NCI-H69 (cell line): ENCODE results near the gene COL1A1.

Experiments used
- DNase-seq: peaks from one replicate; lab custom pipeline; 2025; lab: John Stamatoyannopoulos, UW

COL1A1 gene

GRCh38 chr17:50201276-50201854 lies at the start of gene COL1A1:
Gene COL1A1 (minus strand): TSS chr17:50201631. CDS start chr17:50201513, 118 bp downstream.
- DNase-seq: no peak

GRCh38 chr17:50248255-50248654 lies 46.8 kb upstream of the COL1A1 start:
- no peak for DNase-seq

DNA sequence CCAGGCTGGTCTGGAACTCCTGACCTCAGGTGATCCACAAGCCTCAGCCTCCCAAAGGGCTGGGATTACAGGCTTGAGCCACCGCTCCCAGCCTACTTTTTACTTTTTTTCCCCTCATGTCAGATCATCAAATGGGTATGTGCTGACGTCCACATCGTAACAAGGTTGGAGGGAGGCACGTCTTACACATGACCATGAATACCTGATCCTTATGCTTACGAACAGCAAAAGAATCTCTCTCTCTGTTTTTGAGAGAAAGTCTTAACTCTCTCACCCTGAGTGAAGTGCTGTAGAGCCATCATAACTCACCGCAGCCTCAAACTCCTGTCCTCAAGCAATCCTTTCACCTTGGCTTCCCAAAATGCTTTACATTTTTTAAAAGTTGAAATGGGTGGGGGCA lies 43.3 kb upstream of the COL1A1 start:
- no peak for DNase-seq

DNA sequence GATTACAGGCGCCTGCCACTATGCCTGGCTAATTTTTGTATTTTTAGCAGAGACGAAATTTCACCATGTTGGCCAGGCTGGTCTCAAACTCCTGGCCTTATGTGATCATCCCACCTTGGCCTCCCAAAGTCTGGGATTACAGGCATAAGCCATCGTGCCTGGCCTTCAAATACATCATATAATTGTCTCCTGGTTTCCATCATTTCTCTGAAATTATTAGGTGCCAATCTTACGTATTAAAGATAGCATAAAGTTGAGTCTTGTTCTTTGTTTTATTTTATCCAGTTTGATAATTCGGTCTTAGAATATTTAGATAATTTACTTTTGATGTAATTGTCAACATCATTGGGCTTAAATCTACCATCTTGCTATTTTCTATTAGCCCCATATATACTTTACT lies 40.0 kb upstream of the COL1A1 start:
- no peak for DNase-seq

DNA sequence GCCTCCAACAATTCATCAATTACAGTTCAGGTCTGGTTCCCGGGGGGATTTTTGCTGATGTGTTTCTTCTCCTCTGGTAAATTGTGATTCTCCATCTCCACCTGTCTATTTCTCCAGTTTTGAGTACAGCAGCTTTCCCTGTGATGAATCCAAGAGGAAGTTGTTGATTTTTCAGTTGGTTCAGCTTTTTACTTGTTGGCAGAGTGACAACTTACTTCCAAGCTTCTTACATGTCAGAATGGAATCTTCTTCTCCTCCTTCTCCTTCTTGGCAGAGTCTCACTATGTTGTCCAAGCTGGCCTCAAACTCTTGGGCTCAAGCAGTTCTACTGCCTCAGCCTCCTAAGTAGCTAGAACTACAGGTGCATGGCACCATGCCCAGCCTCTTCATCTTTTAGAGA lies 39.4 kb upstream of the COL1A1 start:
- DNase-seq: no peak

- no peak for DNase-seq
Observed at GRCh38 chr17:50239937-50240336, 38.5 kb upstream of the COL1A1 start.

DNA sequence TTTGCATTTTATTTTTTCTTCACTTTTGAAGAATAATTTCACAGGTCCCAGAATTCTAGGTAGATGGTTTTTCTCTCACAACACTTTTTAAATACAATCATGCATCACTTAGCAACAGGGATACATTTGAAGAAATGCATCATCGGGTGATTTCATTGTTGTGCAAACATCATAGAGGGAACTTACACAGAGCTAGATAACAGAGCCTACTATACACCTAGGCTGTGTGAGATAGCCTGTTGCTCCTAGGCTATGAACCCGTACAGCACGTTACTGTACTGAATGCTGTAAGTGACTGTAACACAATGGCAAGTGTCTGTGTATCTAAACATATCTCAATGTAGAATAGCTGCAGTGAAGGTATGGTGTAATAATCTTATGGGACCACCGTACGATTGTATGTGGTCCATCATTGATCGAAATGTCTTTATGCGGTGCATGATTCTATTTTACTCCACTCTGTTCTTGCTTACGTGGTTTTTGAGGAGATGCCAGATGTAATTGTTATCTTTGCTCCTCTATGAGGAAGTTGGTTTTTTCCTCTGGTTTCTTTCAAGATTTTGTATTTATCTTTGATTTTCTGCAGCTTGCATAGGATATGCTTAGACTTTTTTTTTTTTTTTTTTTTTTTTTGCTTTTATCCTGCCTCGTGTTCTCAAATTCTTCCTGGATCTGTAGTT lies 37.3 kb upstream of the COL1A1 start:
- no peak for DNase-seq

DNA sequence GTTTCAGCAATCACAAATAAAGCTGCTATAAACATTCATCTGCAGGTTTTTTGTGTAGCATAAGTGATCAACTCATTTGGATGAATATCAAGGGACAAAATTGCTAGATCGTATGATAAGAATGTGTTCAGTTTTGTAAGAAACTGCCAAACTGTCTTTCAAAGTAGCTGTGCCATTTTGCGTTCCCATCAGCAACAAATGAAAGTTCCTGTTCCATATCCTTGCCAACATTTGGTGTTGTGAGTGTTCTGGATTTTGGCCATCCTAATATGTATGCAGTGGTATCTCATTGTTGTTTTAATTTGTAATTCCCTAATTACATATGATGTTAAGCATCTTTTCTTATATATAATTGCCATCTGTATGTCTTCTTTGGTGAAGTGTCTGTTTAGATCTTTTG lies 36.5 kb upstream of the COL1A1 start:
- no peak for DNase-seq

DNA sequence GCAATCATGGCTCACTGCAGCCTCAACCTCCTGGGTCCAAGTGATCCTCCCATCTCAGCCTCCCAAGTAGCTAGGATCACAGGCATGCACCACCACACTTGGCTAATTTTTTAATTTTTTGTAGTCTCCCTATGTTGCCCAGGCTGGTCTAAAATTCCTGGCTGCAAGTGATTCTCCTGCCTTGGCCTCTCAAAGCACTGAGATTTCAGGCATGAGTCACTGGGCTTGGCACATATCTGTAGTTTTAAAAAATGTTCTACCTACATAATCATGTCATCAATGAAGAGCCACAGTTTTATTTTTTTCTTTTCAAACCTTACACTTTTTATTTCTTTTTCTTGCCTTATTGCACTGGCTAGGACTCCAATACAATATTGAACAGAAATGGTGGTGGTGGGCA lies 33.1 kb upstream of the COL1A1 start:
- DNase-seq: no peak

DNA sequence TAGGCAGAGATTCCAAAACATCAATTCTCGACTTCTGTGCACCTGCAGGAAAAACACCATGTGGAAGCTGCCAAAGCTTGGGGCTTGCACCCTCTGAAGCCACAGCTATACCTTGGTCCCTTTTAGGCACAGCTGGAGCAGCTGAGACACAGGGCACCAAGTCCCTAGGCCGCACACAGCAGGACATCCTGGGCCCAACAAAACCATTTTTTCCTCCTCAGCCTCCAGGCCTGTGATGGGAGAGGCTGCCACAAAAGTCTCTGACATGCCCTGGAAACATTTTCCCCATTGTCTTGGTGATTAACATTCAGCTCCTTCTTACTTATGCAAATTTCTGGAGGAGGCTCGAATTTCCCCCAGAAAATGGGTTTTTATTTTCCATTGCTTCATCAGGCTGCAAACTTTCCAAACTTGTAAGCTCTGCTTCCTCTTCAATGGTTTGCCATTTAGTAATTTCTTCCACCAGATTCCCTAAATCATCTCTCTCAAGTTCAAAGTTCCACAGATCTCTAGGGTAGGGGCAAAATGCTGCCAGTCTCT lies 24.3 kb upstream of the COL1A1 start:
- no peak for DNase-seq

- DNase-seq: no peak
Observed at GRCh38 chr17:50222922-50223321, 21.5 kb upstream of the COL1A1 start.

- no peak for DNase-seq
Observed at GRCh38 chr17:50221864-50222545, 20.6 kb upstream of the COL1A1 start.

- no peak for DNase-seq
Observed at GRCh38 chr17:50221266-50221863, 19.9 kb upstream of the COL1A1 start.

DNA sequence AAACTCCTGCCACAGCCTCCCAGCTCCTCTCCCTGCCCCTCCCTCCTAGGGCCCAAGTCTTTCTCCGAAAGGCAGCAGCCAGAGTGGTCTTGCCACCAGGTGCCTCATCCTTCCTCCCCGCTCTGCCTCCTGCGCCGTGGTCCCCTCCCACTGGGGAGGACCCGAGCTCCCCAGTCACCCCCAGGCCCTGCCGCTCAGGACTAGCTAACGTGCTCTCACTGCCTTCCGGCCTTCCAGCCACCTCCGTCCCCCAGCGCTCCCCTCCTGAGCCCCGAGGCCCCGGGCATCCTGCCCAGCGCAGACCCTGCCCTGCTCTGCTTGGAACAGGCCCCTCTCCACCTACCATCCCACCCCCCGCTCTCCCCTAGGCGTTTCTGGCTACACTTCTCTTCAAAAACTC lies 19.4 kb upstream of the COL1A1 start:
- no peak for DNase-seq

GRCh38 chr17:50219939-50220465 lies 18.6 kb upstream of the COL1A1 start:
- DNase-seq: no peak

GRCh38 chr17:50219342-50219741 lies 17.9 kb upstream of the COL1A1 start:
- DNase-seq: no peak

DNA sequence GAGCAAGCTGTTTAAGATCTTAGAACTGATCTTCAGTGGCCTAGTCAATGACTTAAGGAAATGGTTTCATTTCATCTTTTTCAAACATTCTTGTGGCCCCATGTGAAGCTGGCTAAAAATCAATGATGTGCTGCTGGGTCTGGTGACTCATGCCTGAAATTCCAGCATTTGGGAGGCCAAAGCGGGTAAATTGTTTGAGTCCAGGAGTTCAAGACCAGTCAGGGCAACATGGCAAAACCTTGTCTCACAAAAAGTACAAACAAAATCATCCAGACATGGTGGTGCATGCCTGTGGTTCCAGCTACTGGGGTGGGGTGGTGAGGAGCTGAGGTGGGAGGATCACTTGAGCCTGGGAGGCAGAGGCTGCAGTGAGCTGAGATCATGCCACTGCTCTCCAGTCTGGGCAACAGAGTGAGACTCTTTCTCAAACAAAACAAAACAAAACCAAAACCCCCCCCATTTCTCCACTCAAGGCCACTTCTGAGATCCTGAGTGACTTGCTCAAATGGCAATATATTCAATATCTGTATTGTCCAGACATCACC lies 17.4 kb upstream of the COL1A1 start:
- no peak for DNase-seq

- no peak for DNase-seq
Observed at GRCh38 chr17:50218071-50218759, 16.8 kb upstream of the COL1A1 start.

GRCh38 chr17:50217591-50217990 lies 16.2 kb upstream of the COL1A1 start:
- DNase-seq: no peak

DNA sequence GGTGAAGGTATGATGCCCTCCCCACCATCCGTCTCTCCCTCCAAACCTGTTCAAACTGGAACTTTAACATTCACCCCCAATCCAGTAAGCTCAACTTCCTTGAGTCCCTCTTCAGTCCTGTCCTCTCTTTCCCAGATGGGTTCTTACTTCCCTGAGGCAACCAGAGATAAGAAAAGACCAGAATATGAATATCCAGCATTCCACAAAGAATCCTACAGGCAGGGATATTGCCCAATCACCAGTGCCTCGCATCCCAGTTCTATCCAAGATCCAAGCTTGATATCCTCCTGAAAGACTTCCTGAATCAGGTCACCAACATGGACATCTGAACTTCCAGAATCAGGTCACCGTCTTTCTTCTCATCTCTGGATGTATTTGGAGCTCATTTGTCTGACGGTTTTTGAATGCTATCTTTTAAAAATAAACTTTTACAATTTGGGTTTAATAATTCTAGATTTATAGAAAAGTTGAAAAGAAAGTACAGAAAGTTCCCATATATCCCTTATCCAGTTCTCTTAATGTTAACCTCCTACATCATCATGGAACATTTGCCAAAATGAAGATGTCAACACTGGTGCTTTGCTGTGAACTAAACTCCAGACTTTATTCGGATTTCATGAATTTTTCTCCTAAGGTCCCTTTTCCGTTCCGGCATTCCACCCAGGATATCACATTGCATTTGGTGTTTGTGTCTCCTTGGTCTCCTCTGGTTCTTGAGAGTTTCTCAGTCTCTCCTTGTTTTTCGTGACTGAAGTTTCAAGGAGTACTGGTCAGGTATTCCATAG lies 13.7 kb upstream of the COL1A1 start:
- DNase-seq: no peak
